ENCODE data around the gene TMC3.
"Not testable (repeated sequence)": the region's sequence is repeated elsewhere in the genome, so short reads cannot be mapped to it uniquely, and the experiment has no call there.

The TMC3 gene

DNA sequence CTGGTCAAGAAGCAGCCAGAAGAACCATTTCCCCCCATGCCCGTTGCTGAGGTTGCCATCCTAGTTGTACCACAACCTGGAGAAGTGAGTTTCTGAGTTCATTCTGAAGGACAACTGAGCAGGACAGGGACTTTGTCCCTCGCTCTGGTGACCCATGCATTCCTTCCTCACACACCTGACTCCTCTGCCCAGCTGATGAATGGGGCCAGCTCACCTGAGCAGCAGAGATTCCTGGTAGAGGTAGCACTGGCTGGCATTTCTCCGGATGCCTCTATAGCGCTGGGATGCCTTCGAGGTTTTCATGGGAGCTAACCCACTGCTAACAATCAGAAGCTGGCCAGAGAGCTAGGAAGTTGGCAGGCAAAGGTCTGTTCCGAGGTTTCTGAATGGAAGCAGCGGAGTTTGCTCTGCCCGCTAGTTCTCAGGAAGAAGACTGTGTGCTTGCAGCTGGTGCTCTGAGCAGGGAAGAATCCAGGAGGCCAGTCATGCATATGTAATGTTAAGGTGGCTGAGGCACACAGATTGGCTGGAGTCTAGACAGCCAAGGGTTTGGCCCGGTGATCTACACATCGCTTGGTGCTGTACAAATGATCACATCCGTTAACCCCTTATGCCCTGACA lies at the start of gene TMC3:
Gene TMC3, minus strand, starts transcription at position 439 of the 621 bp plus-strand sequence. Its CDS starts 136 bp downstream, at position 303.
- DNase-seq (ENCODE audit: low read depth), result no peak
- TF ChIP-seq, protein P1, sequence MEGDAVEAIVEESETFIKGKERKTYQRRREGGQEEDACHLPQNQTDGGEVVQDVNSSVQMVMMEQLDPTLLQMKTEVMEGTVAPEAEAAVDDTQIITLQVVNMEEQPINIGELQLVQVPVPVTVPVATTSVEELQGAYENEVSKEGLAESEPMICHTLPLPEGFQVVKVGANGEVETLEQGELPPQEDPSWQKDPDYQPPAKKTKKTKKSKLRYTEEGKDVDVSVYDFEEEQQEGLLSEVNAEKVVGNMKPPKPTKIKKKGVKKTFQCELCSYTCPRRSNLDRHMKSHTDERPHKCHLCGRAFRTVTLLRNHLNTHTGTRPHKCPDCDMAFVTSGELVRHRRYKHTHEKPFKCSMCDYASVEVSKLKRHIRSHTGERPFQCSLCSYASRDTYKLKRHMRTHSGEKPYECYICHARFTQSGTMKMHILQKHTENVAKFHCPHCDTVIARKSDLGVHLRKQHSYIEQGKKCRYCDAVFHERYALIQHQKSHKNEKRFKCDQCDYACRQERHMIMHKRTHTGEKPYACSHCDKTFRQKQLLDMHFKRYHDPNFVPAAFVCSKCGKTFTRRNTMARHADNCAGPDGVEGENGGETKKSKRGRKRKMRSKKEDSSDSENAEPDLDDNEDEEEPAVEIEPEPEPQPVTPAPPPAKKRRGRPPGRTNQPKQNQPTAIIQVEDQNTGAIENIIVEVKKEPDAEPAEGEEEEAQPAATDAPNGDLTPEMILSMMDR (IDR thresholded peaks at IDR 0.05; ENCODE audit: low read length, missing control alignments), result no peak
- H3K4me3 ChIP-seq (replicated peaks; ENCODE audit: low read depth, low read length), result no peak within 1 kb of the TSS

DNA sequence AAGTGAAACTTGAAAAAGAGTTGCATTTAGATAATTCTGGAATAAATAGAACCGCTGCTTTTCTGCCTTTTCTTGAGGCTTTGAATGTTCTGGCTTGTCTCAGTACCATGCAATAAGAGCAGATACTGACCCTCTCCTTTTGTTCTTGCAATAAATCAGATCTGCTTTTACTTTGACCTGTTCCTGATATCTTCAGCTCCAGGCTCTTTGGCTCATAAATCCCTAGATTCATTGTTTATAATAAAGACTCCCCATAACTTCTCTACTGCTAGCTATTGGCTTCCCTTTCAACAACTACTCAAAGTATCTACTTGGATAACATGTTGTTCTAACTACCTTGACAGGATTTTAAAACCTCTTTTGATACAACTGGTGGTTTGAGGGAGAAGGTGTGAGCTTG lies 47.4 kb upstream of the TMC3 start:
- no peak for DNase-seq (ENCODE audit: low read depth)
- TF ChIP-seq, protein P1 (IDR thresholded peaks at IDR 0.05; ENCODE audit: low read length, missing control alignments), result no peak
- H3K4me3 ChIP-seq (replicated peaks; ENCODE audit: low read depth, low read length), result no peak overlapping the region

DNA sequence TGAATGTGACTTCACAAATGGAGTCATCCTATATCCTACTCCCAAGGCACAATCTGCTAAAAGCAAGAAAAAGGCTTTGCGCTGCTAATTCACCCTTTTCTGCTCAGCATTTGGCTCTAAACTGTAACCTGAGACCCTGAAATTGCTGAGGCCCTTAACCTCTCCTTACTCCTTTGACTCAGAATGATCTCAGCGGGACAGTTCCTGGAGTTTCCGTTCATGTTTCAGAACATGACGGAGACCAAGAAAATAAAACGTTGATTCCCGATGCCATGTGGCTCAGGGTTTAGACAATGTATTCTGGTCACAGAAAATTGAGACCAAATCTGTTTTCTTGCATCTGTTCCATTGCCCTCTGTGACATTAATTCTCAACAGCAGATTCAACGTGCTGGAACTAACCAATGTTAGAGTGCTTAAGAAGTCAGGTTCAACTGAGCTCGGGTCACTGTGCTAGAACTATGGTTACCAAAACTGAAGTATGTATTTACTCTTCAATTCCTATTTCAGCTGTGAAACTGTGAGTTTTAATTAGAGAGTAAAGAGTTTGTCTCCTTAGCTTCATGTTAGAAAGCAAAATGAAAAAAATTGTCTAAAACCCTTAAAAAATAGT lies 45.4 kb upstream of the TMC3 start:
- TF ChIP-seq, protein P1 (IDR thresholded peaks at IDR 0.05; ENCODE audit: low read length, missing control alignments), result no peak
- peak; percentile 7 for DNase-seq (ENCODE audit: low read depth)
- H3K4me3 ChIP-seq (replicated peaks; ENCODE audit: low read depth, low read length), result no peak overlapping the region

DNA sequence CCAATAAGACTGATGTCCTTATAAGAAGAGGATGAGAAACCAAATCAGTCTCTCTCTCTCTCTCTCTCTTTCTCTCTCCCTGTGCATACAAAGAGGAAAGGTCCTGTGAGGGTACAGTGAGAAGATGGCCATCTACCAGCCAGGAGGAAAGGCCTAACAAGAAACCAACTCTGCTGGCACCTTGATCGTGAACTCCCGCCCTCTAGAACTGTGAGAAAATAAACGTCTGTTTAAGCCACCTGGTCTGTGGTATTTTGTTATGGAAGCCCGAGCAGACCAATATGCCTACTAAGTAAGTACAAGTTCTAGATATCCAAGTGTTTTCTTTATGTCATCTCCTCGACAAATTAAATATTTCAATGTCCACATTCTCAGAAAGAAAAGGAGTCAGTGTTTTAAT lies 44.9 kb upstream of the TMC3 start:
- no peak overlapping the region for H3K4me3 ChIP-seq (replicated peaks; ENCODE audit: low read depth, low read length)
- TF ChIP-seq, protein P1 (IDR thresholded peaks at IDR 0.05; ENCODE audit: low read length, missing control alignments), result no peak
- DNase-seq (ENCODE audit: low read depth), result no peak

DNA sequence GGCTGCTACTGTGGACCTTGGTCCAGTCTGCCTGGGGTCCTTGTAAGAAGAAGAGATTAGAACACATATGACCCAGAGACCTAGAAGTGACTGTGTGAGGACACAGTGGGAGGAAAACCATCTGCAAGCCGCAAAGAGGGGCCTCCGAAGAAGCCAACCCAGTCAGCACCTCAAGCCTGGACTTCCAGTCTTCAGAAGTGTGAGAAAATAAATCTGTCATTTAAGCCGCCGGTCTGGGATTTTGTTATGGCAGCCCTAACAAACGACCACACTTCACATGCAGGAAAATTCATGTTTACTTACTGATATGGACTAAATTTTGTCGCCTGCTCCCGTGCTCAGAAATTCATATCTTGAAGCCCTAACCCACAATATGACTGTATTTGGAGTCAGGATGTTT lies 44.4 kb upstream of the TMC3 start:
- no peak overlapping the region for H3K4me3 ChIP-seq (replicated peaks; ENCODE audit: low read depth, low read length)
- TF ChIP-seq, protein P1 (IDR thresholded peaks at IDR 0.05; ENCODE audit: low read length, missing control alignments), result no peak
- DNase-seq (ENCODE audit: low read depth), result no peak

DNA sequence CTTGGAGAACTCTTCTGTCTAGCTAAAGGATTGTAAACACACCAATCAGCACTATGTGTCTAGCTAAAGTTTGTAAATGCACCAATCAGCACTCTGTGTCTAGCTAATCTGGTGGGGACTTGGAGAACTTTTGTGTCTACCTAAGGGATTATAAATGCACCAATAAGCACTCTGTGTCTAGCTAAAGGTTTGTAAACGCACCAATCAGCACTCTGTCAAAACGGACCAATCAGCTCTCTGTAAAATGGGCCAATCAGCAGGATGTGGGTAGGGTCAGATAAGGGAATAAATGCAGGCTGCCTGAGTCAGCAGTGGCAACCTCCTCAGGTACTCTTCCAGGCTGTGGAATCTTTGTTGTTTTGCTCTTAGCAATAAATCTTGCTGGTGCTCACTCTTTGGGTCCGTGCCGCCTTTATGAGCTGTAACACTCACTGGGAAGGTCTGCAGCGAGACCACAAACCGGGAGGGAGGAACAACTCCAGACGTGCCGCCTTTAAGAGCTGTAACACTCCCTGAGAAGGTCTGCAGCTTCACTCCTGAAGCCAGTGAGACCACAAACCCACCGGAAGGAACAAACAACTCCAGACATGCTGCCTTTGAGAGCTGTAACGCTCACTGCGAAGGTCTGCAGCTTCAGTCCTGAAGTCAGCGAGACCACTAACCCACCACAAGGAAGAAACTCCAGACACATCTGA lies 40.4 kb upstream of the TMC3 start:
- H3K4me3 ChIP-seq (replicated peaks; ENCODE audit: low read depth, low read length); DNase-seq (ENCODE audit: low read depth): not testable (repeated sequence)

DNA sequence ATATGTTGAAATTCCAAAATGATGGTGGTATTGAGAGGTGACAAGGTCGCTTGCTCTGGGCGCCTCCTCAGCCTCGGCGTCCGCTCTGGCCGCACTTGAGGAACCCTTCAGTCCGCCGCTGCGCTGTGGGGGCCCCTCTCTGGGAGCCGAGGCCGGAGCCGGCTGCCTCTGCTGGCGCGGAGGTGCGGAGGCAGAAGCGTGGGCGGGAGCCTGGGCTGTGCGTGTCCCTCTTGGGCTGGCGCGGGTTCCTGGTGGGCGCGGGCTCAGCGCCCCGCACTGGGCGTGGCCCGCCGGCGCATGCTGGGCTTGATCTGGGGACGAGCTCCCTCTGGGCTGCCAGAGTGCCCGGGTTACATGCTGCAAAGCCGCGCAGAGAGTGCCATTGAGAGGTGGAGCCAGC lies 39.8 kb upstream of the TMC3 start:
- no peak overlapping the region for H3K4me3 ChIP-seq (replicated peaks; ENCODE audit: low read depth, low read length)
- TF ChIP-seq, protein P1 (IDR thresholded peaks at IDR 0.05; ENCODE audit: low read length, missing control alignments), result no peak
- no peak for DNase-seq (ENCODE audit: low read depth)
